ENCODE results near the gene ZNF615. TPM values are rescaled to one million over a fixed set of nuclear protein-coding genes. Genes with fewer than 3 reads are reported as not detected.

Gene ZNF615
- total and polyA plus RNA-seq, 5 donors, result 5.4 to 15.6 (median 15.0) TPM

GRCh38 chr19:51948975-51949374, 59.0 kb downstream of the ZNF615 start:
- DNase-seq, result peak; percentile 72 to 85 (median 83)
- Histone ChIP-seq H3K4me3 (ENCODE audit: low read length) (peak overlapping the region; percentile 43), H3K27ac (ENCODE audit: low read length) (no peak overlapping the region), H3K9me3 (ENCODE audit: control insufficient read depth, low read length) (peaks cover 18% of the 10 kb centered on the region), H3K4me1 (ENCODE audit: control insufficient read depth, insufficient read depth, low read length) (no peaks in the 10 kb centered on the region), H3K27me3 (ENCODE audit: control insufficient read depth, insufficient read depth) (no peaks in the 10 kb centered on the region)
- intact Hi-C loops (cut with DNase I), result no loop called here
- 14% methylated on average over 25 of the region's 25 CpGs for WGBS
- peak; percentile 55 to 94 for ATAC-seq

- Histone ChIP-seq H3K9me3 (ENCODE audit: control insufficient read depth, low read length) (peaks cover 21% of the 10 kb centered on the region), H3K27me3 (ENCODE audit: control insufficient read depth, insufficient read depth) (no peaks in the 10 kb centered on the region), H3K4me3 (ENCODE audit: low read length) (no peak overlapping the region), H3K27ac (ENCODE audit: low read length) (no peak overlapping the region), H3K4me1 (ENCODE audit: control insufficient read depth, insufficient read depth, low read length) (no peaks in the 10 kb centered on the region)
- WGBS, result 93% methylated on average over 1 of the region's 1 CpG
- intact Hi-C loops (cut with DNase I), result no loop called here
- no peak for ATAC-seq
- DNase-seq, result no peak
Observed at GRCh38 chr19:51946602-51947001, 61.4 kb downstream of the ZNF615 start.

GRCh38 chr19:51944798-51945552, 63.0 kb downstream of the ZNF615 start:
- 94% methylated on average over 7 of the region's 7 CpGs for WGBS
- H3K4me3 ChIP-seq (ENCODE audit: low read length), result no peak overlapping the region
- H3K9me3 ChIP-seq (ENCODE audit: control insufficient read depth, low read length), result peaks cover 29% of the 10 kb centered on the region

More at GRCh38 chr19:51944798-51945552, 63.0 kb downstream of the ZNF615 start:
- no peaks in the 10 kb centered on the region for H3K27me3 ChIP-seq (ENCODE audit: control insufficient read depth, insufficient read depth)
- H3K27ac ChIP-seq (ENCODE audit: low read length), result no peak overlapping the region
- DNase-seq, result no peak
- ATAC-seq, result no peak
- intact Hi-C loops (cut with DNase I), result no loop called here
- no peaks in the 10 kb centered on the region for H3K4me1 ChIP-seq (ENCODE audit: control insufficient read depth, insufficient read depth, low read length)

Other genes with a start within 250 kb of the ZNF615 start
- 1 to 10 TPM in 2 of 4 donors, under 1 TPM in 2; 0.42 to 1.4 (median 1.0) TPM for gene FPR2, start 247.0 kb downstream of the ZNF615 start, total RNA-seq
- 0.09 TPM for gene FPR2, start 247.0 kb downstream of the ZNF615 start, polyA plus RNA-seq
- 10 to 100 TPM in 1 of 4 donors, 1 to 10 TPM in 3; 4.2 to 11.8 (median 7.8) TPM for gene FPR3, start 213.1 kb downstream of the ZNF615 start, total RNA-seq
- gene FPR3, start 213.1 kb downstream of the ZNF615 start, polyA plus RNA-seq, result 1.6 TPM
- gene ZNF577, start 120.3 kb downstream of the ZNF615 start, total RNA-seq, result 10 to 100 TPM in 3 of 4 donors, 1 to 10 TPM in 1; 8.4 to 14.2 (median 10.5) TPM
- 9.3 TPM for gene ZNF577, start 120.3 kb downstream of the ZNF615 start, polyA plus RNA-seq
- gene ZNF649, start 103.2 kb downstream of the ZNF615 start, total RNA-seq, result 10 to 100 TPM; 11.2 to 14.1 (median 11.7) TPM
- 5.2 TPM for gene ZNF649, start 103.2 kb downstream of the ZNF615 start, polyA plus RNA-seq
- 1 to 10 TPM; 3.4 to 6.2 (median 5.3) TPM for gene ZNF613, start 80.7 kb downstream of the ZNF615 start, total RNA-seq
- gene ZNF613, start 80.7 kb downstream of the ZNF615 start, polyA plus RNA-seq, result 3.9 TPM
- gene ZNF350, start 21.4 kb downstream of the ZNF615 start, total RNA-seq, result 10 to 100 TPM in 1 of 4 donors, 1 to 10 TPM in 3; 9.2 to 11.3 (median 9.8) TPM
- 5.2 TPM for gene ZNF350, start 21.4 kb downstream of the ZNF615 start, polyA plus RNA-seq
- gene ZNF614, start 20.2 kb upstream of the ZNF615 start, total RNA-seq, result 10 to 100 TPM in 1 of 4 donors, 1 to 10 TPM in 3; 7.5 to 10.5 (median 8.0) TPM
- gene ZNF614, start 20.2 kb upstream of the ZNF615 start, polyA plus RNA-seq, result 4.0 TPM
- 10 to 100 TPM in 3 of 4 donors, 1 to 10 TPM in 1; 8.3 to 13.5 (median 12.5) TPM for gene ZNF432, start 40.6 kb upstream of the ZNF615 start, total RNA-seq
- 6.2 TPM for gene ZNF432, start 40.6 kb upstream of the ZNF615 start, polyA plus RNA-seq
- 10 to 100 TPM; 11.0 to 17.9 (median 13.1) TPM for gene ZNF841, start 87.6 kb upstream of the ZNF615 start, total RNA-seq
- gene ZNF841, start 87.6 kb upstream of the ZNF615 start, polyA plus RNA-seq, result 4.7 TPM
- gene ZNF616, start 131.7 kb upstream of the ZNF615 start, total RNA-seq, result 1 to 10 TPM; 5.7 to 8.2 (median 6.6) TPM
- 1.6 TPM for gene ZNF616, start 131.7 kb upstream of the ZNF615 start, polyA plus RNA-seq
- gene ZNF836, start 163.4 kb upstream of the ZNF615 start, total RNA-seq, result 1 to 10 TPM; 5.6 to 9.4 (median 8.6) TPM
- gene ZNF836, start 163.4 kb upstream of the ZNF615 start, polyA plus RNA-seq, result 3.4 TPM
- gene PPP2R1A, start 181.8 kb upstream of the ZNF615 start, total RNA-seq, result 100 to 1,000 TPM; 370 to 446 (median 409) TPM
- gene PPP2R1A, start 181.8 kb upstream of the ZNF615 start, polyA plus RNA-seq, result 235 TPM

Data from right cardiac atrium (tissue), 5 donors.